HG03159 (cell line): ENCODE results near the gene NCK2.
A peak's percentile ranks its signal among the peaks of the same experiment; 100 is the strongest.

Experiments used
- ATAC-seq: cut with Tn5 transposase; IDR thresholded peaks from one replicate; pipeline ENCODE4 v1.9.1; 2021; ENCODE audit warnings: mild to moderate bottlenecking, moderate library complexity; ENCODE audit not compliant: unreplicated experiment

Gene NCK2

DNA sequence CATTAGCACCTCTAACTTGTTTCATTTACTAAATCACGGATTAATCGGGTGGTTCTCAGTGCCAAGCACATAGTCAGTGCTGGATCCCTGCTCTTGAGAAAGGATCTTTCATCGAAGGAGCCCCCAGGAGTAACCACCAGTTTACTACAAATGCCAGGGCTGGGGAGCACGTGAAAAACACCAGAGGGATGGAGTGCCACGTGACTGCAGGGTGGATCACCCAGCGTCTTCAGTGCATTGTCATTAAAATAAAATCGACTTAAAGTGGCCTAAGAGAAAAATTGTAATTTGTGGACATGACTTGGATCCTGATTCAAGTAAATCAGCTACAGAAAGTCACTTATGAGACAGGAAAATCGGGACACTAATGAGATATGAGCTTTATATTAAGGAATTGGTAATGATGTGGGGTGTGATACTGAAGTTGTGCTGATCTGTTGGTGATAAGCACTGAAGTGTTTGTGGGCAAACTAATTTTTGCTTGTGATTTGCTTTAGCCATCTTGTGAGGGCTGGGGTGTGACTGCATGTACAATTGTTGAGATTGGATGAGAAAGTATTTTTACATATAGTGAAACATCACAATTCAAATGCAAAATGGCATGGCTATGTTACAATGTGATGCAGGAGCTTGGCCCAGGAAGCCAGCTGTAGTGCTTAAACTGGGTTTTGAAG is 63.8 kb downstream of the NCK2 start:
- no peak for ATAC-seq

DNA sequence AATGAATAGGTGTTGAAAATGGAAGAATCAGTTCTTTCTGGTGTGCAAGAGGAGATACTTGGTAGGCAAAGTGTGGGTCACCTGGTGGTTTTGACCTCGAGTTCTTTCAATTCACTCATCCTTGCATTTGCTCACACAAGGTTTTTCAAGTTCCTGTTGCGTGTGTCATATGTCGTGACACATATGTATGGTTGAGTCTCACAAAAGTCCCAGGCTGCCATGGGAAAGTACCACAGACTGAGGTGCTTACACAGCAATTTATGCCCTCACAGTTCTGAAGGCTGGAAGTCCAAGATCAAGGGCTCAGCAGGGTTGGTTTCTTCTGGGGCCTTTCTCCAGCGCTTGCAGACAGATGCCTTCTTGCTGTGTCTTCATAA is 64.4 kb downstream of the NCK2 start:
- ATAC-seq: no peak

DNA sequence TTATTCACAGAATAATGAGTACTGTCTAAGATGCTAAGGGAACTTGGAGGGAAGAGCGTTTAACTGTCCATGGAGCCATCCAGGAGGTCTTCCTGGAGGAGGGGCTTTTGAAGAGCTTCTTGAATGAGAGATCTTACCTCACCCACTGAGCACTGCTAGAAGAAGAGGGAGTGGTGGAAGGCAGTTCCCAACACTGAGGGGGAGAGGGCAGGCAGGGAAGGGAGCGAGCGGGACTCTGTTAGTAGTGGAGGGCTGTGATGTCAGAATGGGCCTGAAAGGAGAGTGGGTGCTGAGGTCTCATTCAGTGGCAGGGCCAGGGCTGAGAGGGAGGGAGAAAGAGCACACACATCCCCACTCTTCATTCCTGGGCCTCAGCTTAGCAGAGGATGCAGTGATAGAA is 65.0 kb downstream of the NCK2 start:
- no peak for ATAC-seq

DNA sequence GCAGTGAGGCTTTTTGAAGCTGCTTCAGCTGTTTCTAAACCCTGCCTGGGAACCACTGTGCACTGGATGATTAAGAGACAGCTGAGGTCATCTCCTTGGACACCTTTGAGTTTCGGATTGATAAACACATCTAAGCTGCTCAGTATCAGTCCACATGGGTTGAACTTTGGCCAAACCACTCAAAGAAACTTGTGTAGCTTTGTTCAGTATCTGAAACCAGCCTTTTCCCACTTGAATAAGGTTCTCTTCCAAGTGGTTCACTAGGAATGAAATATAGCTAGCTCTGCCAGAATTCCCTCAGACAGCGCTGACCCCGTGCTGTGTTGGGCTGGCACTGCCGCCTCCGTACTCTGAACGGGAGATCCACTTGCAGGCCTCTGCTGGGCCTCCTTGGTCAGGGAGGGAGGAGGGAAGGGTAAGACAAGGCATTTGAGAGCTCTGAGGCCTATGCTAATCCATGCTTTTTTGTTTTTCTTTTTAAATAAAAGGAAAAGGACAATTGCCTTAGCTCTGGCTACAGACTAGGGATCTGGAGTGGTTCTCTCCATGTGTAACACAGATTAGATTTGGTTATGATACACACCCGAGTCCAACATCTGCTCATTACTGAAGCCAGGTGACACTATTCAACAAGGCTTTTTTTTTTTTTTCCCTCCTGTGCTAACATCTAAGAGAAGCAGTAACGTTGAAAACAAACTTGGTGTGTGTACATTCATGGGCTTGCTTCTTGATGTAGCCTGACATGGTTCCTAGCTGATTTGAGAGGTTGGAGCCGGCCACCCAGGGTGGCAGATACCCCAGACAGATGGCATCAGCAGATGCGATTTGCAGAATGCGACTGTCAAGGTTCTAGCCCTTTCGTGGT is 67.7 kb downstream of the NCK2 start:
- peak; percentile 93 for ATAC-seq

DNA sequence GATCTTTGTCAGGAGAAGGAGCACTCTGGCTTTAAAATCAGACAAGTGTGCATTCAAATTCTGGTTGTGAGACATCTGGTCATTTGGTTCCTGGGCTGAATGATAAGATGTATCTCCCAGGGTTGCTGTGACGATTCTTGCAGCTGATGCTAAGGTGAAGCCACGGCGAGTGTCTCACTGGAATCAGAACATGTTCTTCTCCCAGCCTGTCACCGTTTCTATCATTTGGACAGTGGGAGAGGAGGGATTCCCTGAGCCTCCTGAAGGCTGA is 68.3 kb downstream of the NCK2 start:
- ATAC-seq: no peak

DNA sequence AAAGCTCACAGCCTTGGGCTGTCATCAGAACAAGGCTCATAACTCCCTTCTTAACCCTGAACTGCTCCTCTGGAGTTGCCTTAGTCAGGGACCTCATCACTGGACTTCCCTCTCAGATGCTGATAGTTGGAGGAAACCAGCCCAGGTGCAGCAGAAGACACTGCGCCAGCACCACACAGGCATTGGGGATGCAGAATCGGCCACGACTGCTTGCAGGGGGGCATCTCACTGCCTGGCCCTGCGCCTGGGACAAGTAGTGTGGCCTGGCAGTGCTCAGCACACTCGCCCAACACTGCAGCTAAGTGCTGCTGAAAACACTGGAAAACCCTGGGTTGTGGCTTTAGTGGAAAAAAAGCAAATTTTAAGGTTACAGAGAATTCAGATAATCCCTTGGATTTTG is 68.7 kb downstream of the NCK2 start:
- ATAC-seq: no peak

DNA sequence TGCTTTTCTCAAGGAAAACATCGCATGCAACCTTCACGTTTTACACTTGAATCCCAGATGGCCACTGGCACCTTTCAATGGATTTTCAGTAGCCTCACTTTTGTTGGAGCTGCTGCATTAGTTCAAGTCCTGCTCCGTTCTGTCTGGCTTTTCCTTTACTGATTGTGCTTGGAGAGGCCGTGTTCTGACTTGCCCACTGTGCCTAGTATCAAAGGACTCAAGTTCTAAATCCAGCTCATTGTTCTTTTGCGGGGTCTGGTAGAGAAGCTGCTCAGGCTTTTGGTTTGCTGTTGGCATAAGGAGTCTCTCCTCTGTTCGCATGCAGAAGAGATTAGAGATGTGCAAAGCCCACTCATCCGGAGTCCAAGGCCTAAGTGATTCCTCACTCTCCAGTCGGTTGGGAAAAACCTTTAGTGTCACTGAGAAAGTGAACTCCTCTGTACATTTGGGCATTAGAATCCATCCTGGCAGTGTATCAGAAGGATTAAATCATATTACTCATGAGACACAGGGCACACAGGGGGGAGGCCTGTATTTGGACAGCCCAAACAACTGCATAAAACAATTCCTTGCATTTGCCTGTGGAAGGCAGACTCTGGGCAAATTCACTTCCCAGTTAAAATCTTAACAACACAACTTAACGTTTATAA is 69.7 kb downstream of the NCK2 start:
- ATAC-seq: no peak

DNA sequence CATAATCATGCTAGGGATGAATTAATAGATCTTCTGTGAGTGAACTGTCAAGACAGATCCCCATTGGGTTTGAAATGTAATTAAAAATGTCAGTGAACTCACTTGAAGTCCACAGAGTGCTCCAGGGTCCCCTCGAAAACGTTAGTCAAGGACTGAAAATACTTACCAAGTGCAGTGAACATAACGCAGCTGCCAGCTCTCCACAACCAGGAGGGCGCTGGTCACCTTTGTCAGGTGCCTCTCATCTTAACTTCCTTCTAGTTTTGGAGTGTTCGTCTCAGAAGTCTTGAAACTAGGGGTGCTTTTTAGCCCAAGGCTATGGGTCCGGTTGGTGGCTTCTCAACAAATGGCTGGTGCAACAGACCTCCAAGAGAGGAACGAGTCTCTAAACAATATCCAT is 70.7 kb downstream of the NCK2 start:
- no peak for ATAC-seq

DNA sequence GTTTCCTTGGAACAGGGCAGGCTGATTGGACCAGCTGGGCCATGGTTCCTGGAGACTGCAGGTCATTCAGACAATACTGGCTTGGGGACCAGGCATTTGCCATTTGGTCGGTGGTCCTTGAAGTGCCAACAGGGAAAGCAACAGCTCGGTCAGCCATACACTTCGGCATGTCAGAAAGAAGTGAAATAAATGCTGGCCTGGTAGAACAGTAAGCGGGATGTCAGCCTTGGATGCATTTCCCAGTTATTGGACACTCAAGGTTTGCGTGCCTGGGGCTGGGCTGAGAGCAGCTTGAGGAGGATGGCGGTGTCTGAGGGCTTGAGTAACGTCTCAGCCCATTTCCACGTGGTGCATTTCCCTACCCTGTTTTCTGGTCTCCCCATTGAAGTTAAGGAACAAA is 75.4 kb downstream of the NCK2 start:
- no peak for ATAC-seq

DNA sequence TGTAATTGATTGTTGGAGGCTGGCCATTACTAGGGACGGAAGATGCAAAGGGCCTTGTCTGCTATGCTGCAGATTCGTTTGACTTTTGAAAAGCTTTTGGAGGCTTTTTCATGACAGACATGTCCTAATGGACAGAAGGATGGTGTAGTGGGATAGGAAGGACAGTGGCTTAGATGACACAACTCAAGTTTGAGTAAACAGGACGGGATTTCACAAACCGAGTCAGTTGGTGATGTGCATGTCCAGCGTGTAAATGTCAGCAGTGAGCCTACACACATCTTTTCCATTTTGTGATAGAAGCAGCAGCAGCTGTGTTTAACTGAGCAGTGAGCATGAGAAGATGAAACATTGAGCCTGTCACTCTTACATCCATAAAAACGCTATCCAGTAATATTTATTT is 76.0 kb downstream of the NCK2 start:
- no peak for ATAC-seq

DNA sequence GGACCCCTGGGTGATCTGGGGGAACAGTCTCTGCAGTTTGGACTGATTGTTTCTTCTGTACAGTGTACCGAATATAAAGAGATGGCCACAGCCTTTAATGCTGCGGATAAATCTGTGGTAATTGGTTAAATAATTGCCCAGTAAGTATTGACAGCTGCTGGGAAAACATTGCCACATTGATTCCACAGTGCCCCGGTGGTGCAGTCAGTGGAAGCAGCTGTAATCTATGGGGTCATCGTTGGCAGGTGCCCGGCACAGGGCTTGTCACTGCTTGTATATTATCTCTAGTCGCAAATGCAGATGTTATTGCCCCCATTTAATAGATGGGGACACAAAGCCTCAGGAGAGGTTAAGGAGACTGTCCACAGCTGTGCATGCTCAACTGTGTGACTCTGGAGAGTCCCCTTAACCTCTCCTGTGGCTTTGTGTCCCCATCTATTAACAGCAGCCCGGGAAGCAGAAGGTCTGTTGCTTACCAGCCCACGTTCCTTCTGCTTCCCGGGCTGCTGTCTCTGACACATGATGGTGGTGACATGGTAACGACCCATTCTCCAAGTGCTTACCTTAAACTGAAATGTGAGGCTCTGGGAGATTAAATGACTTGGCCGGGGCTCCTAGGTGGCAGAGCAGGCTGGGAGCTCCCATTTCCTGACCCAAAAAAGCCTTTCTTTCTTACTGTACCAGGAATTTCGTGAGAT is 76.9 kb downstream of the NCK2 start:
- no peak for ATAC-seq

DNA sequence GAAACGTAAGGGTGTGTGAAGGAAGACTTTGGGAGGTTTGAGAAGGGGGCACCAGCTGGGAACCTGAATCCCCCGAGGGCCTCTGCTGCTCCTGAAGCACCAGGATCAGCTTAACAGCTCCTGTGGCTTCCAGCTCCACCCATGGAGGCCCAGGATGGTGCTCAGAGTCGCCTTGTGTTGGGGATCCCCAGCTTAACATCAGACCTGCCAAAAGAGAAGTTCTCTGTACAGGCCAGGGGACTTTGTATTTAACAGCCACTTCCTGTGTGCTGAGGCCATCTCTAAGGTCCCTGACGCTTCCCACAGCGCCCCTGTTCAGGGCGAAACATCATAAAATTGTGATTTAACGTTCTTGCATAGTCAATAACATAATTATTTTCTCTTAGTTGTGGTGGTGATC is 77.5 kb downstream of the NCK2 start:
- ATAC-seq: peak; percentile 88

DNA sequence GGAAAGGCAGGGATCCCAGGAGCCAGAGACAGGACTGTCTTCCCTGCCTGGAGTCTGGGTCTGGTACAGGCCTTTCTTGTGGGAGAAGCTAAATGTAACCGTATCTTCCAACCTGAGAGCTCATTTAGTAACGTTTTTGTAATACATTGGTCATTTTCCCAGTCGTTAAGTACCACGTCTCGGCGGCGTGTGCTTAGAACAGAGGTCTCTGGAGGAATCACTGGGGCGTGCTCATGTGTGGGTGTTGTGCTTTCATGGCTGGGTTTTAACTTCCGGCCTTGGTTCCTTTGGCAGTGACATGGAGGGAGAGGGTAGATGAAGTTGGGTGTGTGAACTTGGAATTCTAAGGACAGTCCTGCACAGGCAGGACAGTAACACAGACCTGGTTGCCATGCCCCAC is 79.7 kb downstream of the NCK2 start:
- ATAC-seq: no peak

DNA sequence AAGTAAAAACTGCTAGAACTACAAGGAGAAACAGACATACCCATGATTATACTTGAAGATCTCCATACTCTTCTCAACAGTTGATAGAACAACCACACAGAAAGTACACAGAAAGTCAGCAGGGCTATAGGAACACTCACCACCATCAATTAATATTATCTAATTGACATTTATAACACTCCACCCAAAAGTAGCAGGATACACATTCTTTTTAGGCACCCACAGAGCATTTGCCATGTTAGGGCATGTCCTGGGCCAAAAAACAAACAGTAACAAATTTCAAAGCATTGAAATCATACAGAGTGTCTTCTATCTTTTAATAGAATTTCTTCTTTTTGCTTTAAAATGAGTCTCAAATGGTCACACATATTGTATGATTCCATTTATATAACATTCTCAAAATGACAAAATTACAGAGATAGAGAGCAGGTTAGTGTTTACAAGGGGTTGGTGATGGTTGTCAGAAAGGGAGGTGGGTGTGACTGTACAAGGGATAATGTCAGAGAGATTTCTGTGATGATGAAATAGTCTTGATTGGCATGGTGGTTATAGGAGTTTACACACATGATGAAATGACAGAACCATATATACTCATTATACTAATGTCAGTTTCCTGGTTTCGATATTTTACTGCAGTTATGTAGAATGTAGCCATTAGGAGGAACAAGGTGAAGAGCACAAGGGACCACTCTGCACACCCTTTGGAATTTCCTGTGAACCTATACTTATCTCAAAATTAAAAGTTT is 82.8 kb downstream of the NCK2 start:
- ATAC-seq: no peak

DNA sequence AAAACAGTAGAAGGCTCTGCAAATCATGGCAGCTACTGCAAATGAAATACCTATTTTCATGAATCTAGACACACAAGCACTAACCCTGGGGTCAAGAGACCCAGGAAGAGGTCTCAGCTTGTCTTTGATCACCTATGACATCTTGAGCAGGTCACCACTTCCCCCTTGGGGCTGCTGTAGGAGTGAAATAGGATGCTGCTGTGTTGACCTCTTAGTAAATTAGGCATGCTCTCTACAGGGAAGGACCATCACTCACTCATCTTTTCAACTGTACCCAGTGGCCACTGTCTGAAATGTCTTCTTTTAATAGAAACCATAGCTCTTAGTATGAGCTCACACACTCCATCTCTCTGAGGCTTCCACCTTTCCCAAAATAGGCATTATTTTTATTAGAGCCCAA is 83.8 kb downstream of the NCK2 start:
- ATAC-seq: no peak

DNA sequence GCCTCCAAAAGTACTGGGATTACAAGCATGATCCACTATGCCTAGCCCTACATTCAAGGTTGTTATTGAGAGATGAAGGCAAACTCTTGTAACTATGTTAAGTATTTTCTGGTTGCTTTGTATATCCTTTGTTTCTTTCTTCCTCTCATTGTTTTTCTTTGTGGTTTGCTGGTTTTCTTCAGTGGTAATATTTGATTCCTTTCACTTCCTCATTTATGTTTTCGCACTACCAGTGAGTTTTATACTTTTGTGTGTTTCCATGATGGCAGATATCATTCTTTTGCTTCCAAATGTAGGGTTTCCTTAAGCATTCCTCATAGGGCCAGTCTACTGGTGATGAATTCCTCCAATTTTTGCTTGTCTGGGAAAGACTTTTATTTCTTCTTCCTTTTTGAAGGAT is 90.2 kb downstream of the NCK2 start:
- ATAC-seq: peak; percentile 90

DNA sequence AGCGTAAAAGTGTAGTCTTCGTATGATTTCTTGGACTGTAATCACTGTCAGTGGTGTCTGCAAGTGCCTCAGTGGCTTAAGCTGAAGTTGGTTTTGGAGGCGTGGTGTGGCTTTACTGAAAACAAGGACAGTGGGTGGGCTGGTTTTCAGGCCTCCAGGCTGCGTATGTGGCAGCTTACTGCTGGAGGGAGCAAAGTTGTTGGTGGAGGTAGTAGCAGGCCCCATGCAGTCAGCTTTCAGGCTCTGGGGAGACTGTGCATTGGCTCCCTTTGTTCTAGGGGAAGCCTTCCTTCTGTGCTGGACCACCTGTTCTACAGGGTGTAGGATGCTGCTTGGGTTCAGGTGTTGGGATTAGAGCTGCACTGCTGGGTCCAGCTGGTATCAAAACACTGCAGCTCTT is 91.6 kb downstream of the NCK2 start:
- no peak for ATAC-seq

DNA sequence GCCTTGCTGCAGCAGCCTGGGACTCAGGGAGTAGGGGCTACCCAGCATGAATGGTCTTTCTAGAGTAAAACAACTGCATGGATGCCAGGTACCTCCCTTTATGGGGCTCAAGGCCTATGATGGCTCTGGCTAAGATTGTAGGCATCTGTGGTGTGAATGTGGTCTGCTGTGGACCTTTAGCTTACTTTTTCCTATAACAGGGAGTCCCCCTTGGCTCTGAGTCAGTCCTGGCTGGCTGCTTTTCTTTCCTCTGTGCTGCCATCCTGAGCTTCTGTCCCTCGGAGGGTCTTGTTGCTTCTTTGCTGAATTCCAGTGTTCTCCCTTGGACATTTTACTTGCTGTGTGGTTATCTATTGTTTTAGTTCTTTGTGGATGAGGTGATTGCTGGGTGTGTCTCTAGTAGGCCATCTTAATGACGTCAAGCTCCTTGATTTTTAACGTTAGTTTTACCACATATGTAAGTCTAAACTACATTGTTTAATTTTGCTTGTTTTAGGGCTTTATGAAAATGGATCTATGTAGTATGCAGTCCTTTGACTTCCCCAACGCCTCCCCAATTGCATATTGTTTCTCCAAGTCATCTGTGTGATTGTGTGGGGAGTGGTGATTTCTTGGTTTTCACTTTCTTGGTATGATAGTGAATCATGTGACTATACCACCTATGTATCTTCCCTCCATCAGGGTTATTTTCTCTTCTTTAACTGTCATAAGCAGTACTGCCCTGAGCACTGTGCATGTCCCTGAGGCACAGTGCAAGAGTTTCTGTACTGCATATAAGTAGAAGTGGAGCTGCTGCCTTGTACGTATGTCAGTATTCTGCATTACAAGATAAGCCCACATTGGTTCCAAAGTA is 92.4 kb downstream of the NCK2 start:
- ATAC-seq: no peak

DNA sequence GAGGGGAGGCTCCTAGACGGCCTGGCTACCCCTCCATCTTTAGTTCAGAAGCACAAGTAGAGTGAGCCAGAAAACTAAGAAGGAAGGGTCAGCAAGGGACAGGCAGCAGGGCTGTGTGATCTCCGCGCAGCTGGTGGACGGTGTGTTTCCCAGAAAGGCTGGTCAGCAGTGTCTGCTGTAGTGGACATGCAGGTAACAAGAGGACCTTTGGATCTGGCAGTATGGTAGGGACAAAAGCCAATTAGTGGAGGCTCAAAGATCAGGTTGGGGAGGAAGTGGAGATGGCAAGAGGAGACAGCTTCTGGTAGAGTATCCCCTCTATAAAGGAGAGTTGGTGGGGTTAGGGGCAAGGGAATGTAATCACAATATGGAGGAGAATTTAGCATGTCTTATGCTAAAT is 95.1 kb downstream of the NCK2 start:
- ATAC-seq: no peak

DNA sequence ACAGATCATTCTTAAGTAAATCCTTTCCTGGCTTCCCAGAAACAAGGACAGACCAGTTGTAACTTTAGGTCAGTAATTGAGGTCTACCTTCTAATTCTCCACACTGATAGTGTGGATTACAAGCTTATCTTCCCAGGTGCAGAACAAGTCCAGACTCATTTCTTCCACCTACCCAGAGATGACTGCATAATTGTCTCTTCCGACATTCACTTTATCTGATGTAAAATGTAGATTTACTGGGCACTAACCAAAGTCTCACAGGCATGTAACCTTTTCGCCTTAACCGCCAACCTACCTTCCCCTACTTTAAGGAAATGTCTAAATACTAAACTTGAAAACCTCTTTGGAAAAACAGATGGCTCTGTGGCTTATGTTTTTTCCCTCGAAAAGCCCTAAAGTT is 96.2 kb downstream of the NCK2 start:
- no peak for ATAC-seq
